GM12801 (cell line): Measurements from ENCODE around the gene ZKSCAN2.

Experiments
- TF ChIP-seq, protein P1 (sequence below): IDR thresholded peaks from one replicate; pipeline ENCODE4 v1.5.1; 2011; ENCODE audit warnings: control low read depth; ENCODE audit not compliant: insufficient read length; ENCODE audit errors: extremely low read depth

Gene ZKSCAN2

GRCh38 chr16:25257470-25257955 is at the start of gene ZKSCAN2:
Gene ZKSCAN2, minus strand, starts transcription at chr16:25257845. Its CDS starts 718 bp downstream, at chr16:25257127.
- TF ChIP-seq, protein P1, sequence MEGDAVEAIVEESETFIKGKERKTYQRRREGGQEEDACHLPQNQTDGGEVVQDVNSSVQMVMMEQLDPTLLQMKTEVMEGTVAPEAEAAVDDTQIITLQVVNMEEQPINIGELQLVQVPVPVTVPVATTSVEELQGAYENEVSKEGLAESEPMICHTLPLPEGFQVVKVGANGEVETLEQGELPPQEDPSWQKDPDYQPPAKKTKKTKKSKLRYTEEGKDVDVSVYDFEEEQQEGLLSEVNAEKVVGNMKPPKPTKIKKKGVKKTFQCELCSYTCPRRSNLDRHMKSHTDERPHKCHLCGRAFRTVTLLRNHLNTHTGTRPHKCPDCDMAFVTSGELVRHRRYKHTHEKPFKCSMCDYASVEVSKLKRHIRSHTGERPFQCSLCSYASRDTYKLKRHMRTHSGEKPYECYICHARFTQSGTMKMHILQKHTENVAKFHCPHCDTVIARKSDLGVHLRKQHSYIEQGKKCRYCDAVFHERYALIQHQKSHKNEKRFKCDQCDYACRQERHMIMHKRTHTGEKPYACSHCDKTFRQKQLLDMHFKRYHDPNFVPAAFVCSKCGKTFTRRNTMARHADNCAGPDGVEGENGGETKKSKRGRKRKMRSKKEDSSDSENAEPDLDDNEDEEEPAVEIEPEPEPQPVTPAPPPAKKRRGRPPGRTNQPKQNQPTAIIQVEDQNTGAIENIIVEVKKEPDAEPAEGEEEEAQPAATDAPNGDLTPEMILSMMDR, result no peak

- TF ChIP-seq, protein P1, result no peak
These were observed 42.3 kb upstream of the ZKSCAN2 start for GRCh38 chr16:25299792-25300590.

DNA sequence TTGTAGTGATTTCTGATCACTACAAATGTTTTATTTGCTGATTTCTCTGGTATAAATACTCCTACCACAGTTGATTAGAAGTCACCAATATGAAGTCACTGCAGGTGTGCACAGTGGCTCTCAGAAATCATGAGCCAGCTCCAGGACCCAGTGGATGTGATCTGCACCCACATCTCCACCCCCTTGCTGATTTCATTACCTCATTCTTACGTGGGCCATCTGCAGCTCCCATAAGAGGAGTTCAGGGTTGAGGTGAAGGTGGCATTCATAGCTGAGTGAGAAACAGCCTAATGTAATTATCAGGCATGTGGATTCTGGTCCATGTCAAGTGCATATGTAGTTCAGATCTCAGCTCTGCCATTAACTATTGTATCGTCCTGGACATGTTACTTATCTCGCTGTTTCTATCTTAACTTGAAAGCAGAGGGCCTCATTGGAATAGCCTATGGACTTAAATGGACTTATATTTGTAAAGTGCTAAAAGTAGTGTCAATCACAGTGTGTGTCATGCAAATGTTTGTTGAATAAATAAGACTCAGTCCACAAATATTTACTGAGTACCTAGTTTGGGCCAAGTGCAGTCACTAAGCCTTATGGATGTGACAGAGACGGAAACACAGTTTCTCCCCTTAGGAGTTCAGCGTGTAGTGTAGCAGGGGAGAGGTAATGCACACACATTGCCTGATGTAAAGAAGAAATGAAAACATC is 40.7 kb upstream of the ZKSCAN2 start:
- TF ChIP-seq, protein P1, result no peak

GRCh38 chr16:25297151-25297787 is 39.6 kb upstream of the ZKSCAN2 start:
- TF ChIP-seq, protein P1, result no peak

DNA sequence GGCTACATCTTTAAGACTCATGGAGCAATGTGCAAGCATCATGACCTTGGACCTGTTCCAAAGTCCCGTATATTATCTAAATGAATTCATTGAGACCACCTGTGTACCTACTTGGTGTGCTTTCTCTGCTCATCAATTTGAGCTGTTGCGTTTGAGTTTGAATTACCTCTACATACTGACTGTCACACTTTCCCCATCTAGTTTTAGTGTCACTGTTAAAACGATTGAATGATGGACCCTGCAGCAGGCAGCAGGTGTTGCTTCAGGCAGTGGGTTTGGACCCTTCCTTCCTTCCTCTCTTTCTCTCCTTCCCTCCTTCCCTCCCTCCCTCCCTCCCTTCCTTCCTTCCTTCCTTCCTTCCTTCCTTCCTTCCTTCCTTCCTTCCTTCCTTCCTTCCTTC is 33.9 kb upstream of the ZKSCAN2 start:
- TF ChIP-seq, protein P1, result no peak

- TF ChIP-seq, protein P1, result no peak
These were observed 31.8 kb upstream of the ZKSCAN2 start for GRCh38 chr16:25289466-25289865.

DNA sequence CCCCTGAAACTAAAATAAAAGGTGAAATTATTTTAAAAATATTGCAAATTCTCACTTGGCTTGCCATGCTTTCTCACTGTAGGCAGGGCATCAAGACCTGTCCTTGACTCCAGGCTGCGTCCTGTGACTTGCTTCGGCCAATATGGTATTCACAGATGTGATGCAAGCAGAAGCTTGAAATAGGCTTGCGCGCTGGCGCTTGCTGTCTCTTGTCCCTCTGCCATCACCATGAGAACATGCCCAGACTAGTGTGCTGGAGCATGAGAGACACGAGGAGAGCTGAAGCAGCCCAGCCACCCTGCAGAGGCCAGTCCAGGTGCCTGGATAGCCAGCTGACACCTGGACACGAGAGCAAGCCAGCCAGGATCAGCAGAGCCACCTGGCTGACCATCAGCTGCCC is 21.8 kb upstream of the ZKSCAN2 start:
- TF ChIP-seq, protein P1, result no peak
